ENCODE measurements around the gene AWAT1. TPM values are rescaled to one million over a fixed set of nuclear protein-coding genes. Genes with fewer than 3 reads are reported as not detected.

AWAT1 gene
- total and polyA plus RNA-seq, 2 donors (not counting 3 experiments of a cell fraction or from before 2014, with no cell fraction given) = not detected

DNA sequence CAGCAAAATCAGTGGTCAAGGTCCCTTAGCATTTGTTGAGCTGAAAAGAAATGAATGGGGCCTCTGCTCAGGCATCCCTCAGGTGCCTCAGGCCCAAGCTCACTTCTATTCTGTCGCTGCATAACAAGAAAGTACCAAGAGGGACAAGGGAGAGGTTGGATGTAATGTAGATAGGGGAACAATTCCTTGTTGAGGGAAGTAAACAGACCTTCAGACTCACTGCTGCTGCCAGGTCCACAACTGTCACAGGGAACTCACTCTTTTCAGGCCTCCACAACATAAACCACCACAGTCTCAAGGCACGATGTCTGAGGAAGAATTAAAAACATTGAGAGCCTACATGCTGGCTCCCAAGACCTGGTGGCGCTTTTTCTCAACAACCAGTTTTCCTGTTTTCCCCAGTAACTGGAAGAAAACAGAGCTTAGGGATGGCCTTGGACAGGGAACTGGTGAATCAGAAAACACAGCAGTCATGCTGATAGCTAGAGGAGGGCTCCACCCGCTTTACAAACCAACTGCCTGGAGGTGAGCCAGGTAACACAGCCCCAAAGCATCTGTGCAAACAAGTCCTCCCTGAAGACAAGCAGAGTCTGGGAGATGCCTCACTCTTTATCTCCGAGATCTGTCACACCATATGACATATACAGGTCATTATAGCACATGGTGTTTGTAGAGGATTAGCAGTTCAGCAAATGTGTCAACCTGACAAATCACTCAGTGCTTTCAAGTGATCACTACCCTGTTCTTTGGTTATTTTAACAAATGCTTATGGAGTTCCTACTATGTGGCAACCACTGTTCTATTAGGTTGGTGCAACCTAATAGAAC is 14.3 kb upstream of the AWAT1 start:
- Histone ChIP-seq H3K4me3 (replicated peaks in 1 of 3; ENCODE audit: insufficient read depth in 1 of 3, low read depth in 1 of 3, low read length in 3 of 3) (no peak overlapping the region), H3K9ac (replicated peaks; ENCODE audit: extremely low read depth, insufficient read depth, low read length) (no peak overlapping the region), H3K27me3 (ENCODE audit: control insufficient read depth in 2 of 2, insufficient read depth in 2 of 2, low read length in 2 of 2) (no peaks in the 10 kb centered on the region), H3K4me1 (ENCODE audit: control insufficient read depth, extremely low read depth, insufficient read depth, low read length) (no peaks in the 10 kb centered on the region), H3K27ac (ENCODE audit: insufficient read depth, low read depth, low read length) (no peak overlapping the region), H3K9me1 (replicated peaks; ENCODE audit: control insufficient read depth, extremely low read depth, insufficient read depth, low read length) (no peaks in the 10 kb centered on the region), H3K36me3 (ENCODE audit: control insufficient read depth in 2 of 2, extremely low read depth in 1 of 2, insufficient read depth in 2 of 2, low read length in 2 of 2) (no peaks in the 10 kb centered on the region), H3K9me3 (replicated peaks; ENCODE audit: control insufficient read depth, insufficient read depth, low read length) (no peaks in the 10 kb centered on the region), H2AFZ (ENCODE audit: low read depth, low read length) (no peak overlapping the region), H3K4me2 (ENCODE audit: insufficient read depth, low read length) (no peak overlapping the region), H4K20me1 (replicated peaks; ENCODE audit: control insufficient read depth, extremely low read depth, insufficient read depth, low read length) (no peaks in the 10 kb centered on the region), H3K79me2 (ENCODE audit: control insufficient read depth, insufficient read depth, low read length) (no peaks in the 10 kb centered on the region)
- intact Hi-C loops (cut with micrococcal nuclease) (no loop called here), dilution Hi-C loops (cut with MboI; ENCODE audit: extremely low pct_ligation_motif_present, low sequenced_read_pairs) (no loop called here)
- no peak for TF ChIP-seq MYC (IDR thresholded peaks at IDR 0.05; ENCODE audit: low read depth, low read length)
- no peak for TF ChIP-seq GATA2 (IDR thresholded peaks at IDR 0.05; ENCODE audit: insufficient read depth, insufficient read length, low read depth, low read length)
- TF ChIP-seq FOS (IDR thresholded peaks at IDR 0.05; ENCODE audit: borderline replicate concordance, insufficient read depth, low read length) = no peak
- no peak for TF ChIP-seq EZH2 (IDR thresholded peaks at IDR 0.05; ENCODE audit: borderline replicate concordance, low read depth, low read length, severe bottlenecking)
- TF ChIP-seq, protein P1, sequence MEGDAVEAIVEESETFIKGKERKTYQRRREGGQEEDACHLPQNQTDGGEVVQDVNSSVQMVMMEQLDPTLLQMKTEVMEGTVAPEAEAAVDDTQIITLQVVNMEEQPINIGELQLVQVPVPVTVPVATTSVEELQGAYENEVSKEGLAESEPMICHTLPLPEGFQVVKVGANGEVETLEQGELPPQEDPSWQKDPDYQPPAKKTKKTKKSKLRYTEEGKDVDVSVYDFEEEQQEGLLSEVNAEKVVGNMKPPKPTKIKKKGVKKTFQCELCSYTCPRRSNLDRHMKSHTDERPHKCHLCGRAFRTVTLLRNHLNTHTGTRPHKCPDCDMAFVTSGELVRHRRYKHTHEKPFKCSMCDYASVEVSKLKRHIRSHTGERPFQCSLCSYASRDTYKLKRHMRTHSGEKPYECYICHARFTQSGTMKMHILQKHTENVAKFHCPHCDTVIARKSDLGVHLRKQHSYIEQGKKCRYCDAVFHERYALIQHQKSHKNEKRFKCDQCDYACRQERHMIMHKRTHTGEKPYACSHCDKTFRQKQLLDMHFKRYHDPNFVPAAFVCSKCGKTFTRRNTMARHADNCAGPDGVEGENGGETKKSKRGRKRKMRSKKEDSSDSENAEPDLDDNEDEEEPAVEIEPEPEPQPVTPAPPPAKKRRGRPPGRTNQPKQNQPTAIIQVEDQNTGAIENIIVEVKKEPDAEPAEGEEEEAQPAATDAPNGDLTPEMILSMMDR (IDR thresholded peaks at IDR 0.05; ENCODE audit: extremely low read depth in 1 of 2, insufficient read depth in 1 of 2, low read depth in 1 of 2, low read length in 2 of 2) = no peak
- no peak for TF ChIP-seq MAX (IDR thresholded peaks at IDR 0.05; ENCODE audit: insufficient read depth, insufficient read length)
- BruUV-seq (replicated peaks) = no TSS peak
- ChIA-PET POLR2A (no interaction called here), CTCF (interaction anchor here (1.6 kb wide), 1 partner anchor 43 kb away, joined by 3 read pairs; no protein-coding TSS in a partner anchor)
- DNase-seq (ENCODE audit: low read depth, low spot score) (peak; percentile 47), FAIRE-seq (no peak)
